GM18520 (cell line): ENCODE measurements around the gene MEP1B.
A peak's percentile ranks its signal among the peaks of the same experiment; 100 is the strongest.
"Not testable (repeated sequence)": the region's sequence is repeated elsewhere in the genome, so short reads cannot be mapped to it uniquely, and the experiment has no call there.

Experiments
- ATAC-seq: cut with Tn5 transposase; IDR thresholded peaks from one replicate; pipeline ENCODE4 v1.9.1; 2021; ENCODE audit not compliant: unreplicated experiment

Gene MEP1B

DNA sequence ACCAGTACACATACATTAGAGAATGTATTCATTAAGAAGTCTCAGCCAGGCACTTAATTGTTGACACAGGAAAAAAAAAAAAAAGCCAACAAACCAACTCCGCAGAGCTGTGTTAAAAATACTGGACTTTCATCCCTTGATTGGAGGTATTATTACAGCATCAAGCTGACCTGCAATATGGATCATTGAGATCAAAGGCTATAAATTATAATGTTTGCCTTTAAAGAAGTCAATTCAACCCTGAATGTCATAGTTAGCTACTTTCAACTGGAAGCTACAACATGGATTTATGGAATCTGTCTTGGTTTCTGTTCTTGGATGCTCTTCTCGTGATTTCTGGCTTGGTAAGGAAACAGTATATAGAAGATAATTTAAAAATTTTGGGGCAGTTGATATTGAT is at the start of gene MEP1B:
Gene MEP1B (plus strand): TSS at position 250 of the 400 bp plus-strand sequence. CDS start 32 bp downstream, at position 282.
- no peak for ATAC-seq

DNA sequence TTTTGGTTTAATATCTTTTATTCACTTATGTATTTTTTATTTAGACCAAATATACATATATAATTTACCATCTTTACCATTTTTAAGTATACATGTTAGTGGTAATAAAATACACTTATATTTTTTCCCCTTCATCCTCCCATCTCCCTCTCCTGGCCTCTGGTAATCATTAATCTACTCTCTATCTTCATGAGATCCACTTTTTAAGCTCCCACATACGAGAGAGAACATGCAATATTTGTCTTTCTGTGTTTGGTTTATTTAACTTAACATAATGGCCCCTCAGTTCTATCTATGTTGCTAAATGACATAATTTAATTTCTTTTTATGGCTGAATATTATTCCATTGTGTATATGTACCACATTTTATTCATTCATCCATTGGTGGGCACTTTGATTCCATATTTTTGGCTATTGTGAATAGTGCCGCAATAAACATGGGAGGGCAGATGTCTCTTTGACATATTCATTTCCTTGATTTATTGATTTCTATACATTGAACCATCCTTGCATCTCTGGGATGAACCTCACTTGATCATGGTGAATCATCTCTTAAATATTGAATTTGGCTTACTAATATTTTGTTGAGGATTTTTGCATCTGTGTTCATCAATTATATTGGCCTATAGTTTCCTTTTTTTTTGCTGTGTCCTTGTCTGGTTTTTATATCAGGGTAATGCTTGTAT is 41.5 kb upstream of the MEP1B start:
- ATAC-seq: no peak

DNA sequence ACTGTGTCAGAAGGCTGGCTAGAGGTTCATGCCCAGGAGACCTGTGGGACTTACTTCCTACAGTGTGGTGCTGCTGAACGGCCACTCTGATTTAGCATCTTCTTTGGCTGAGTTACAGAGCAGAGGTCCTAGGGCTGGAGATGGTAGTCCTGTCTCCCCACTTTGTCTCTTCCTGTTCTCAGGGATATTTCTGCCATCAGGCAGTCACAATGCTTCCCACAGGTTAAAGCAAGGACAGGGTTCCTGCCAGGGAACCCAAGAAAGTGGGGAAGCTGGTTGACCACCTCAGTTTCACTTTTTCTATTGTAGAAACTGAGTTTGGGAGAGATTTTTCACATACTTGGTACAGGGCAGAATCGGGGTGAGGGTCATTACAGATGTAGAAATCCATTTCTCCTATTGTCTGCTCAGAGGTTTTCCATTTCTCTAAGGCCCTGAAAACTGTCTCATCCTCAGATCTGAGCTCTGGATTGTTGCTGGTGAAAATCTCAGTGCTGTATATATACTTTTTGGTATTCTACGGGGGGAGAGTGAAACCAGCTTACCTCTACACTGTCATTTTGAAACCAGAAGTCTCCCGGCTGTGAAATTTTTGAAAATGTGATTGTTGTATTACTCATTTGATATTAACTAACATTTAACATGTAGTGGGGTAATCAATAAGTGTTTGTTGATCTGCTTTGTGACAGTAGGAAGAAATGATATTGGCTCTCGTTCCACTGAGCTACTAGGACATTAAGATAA is 37.0 kb upstream of the MEP1B start:
- ATAC-seq: peak; percentile 87

DNA sequence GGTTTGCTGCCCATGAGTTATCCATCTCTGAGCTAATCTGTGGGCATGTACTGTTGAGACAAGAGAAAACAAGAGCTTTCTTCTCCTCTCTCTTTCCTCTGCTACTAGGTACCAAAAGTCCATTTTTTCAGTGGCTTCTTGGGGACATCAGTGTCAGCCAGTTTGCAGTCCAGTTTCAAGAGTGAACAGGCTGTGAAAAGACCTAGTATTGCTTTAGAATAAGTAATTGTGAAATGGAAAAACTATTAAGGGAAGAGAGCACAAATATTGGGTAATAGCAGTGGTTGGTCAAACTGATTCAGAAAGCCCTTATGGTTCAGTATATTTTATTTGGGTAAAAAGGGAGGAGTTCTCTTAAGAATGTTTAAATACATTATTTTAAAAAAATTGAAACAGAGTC is 33.0 kb upstream of the MEP1B start:
- ATAC-seq: no peak

DNA sequence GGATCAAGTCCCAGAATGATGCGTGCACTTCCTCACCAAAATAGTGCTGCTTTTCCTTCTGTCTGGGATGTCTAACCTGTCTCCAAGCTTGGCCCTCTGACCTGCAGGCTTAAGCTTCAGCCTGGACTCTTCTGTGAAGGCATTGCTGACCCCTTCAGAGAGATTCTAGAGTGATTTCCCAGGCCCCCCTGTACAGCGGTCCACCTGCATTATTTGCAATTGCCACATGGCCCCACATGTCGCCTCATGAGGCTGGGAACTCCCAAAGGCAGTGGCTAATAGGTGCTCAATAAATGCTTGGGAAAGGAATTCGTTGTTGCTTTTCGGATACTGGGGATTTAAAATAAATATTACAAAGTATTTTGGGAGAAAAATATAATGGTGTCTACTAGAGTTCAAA is 32.3 kb upstream of the MEP1B start:
- ATAC-seq: no peak

DNA sequence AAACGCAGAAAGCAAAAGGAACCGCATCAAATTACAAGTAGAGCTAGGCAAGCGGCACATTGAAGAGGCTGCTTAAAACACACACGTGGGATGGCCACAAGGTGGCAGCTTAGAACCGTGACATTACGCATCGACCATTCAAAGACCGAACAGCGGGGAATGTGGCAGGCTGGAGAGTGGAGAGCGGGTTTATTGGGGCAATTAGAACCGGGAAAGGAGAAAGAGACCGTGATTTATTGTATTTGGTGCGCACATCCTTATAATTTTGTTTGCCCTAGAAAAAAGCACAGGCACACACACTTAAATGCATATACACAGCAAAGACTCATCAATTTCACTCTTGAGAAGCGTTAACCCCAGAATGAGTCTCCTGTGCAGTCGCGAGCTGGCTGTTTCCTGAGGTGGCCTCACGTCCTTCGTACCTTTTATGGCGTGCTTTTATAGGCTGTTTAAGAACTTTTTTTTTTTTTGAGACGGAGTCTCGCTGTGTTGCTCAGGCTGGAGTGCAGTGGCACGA is 31.7 kb upstream of the MEP1B start:
- ATAC-seq: peak; percentile 85

DNA sequence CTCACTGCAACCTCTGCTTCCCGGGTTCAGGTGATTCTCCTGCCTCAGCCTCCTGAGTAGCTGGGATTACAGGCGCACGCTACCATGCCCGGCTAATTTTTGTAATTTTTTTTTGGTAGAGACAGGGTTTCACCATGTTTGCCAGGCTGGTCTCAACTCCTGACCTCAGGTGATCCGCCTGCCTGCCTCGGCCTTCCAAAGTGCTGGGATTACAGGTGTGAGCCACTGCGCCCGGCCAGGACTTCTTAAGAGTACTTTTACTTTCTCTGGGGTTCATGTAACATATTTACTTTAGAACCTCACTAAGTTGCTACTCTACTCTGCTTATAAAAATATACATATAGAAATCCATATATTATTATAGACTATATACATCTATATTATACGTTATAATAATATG is 31.2 kb upstream of the MEP1B start:
- ATAC-seq: not testable (repeated sequence)

DNA sequence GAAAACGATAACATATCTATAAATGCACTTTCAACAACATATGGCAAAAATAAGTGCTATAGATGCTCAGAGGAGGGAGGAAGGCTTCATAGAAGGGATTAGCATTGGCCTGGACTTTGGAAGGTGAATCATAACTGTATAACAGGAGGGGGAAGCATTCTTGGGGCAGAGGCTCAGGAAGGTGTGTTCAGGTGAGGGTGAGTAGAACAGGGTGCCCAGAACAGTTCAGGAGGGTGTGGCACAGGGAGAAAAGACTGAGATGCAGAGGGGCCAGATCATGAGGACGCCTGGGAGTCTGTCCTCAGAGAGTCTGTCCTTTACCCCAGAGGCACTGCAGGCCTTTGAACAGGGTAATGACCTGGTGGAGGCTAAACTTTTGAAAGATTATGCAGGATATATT is 29.3 kb upstream of the MEP1B start:
- ATAC-seq: no peak

DNA sequence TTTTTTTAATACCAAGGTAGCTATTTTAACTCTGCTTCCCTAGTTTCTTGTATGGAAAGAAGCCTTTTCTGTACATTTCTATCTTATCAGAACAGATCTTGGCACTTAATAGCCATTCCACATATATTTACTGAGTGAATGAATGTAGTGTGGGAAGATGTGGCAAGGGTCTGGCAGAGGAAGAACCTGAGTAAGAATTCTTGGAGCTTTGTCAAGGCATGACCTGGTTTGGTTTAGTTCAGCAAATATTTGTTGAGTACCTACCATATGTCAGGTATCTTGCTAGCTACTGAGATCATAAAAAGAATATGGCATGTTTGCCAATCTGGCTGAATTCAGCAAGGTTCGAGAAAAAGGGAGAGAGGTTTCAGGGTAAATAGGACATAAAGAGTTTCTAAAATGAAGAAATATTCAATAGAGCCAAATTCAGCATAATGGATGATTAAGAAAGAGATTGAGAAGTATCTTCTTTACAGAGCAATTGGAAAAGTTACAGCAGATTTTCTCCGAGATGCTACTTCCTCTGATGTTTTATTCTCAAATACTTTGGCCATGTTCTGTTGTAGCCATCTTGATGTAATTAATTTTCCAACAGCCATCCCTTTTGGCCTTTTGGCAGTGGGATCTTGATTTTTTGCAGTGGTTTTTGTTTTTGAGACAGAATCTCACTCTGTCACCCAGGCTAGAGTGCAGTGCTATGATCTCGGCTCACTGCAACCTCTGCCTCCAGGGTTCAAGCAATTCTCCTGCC is 21.7 kb upstream of the MEP1B start:
- ATAC-seq: no peak

DNA sequence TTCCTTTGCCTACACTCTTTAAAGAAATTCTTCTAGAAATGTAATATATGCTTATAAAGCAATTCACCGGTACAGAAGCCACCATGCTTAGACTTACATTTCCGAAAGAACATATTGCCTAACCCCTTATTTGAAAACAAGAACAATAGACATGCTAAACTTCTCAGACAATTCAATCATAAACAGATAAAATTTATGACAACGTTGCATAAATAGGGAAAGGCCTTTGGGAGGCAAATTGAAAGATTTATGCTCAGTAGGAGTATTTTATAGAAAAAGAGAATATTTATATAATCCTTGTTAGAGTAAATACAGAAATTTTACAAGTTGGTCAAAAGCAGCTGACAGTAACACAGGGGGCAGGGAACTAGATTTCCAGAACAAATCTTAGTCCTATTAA is 16.2 kb upstream of the MEP1B start:
- ATAC-seq: no peak

DNA sequence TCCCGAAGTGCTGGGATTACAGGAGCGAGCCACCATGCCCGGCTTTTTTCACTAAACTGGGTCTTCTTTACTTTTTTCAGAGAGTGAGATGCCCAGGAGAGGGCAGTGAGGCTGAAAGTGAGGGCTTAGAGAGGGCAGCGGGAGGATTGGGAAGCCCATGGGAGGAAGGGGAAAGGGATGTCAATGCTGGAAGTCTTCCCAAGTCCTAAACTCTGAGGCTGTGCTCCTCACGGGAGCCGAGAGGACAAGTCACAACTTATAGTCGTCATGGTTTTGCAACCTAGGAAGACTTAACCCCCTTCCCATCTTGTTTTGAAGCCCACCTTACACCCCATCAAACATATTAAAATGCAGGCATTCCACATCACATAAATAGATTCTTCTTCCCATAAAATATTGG is 15.1 kb upstream of the MEP1B start:
- no peak for ATAC-seq

DNA sequence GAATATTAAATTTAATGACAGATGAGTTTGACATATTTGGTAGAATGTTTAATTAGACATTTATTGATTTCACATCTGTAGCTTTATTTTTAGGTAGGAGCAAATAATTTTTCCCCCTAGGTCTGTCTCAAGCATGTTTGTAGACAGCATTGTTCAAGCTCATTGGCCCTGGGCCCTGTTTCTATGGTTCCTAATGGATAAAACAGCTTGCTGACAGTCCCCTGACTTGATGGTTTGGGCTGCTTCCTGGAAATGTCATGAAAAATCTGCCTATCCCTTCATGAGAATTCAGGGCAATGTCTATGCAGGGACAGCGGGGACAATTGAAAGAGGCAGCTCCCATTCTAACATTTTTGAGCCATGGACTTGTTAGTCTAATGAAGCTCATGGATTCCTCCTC is 14.6 kb upstream of the MEP1B start:
- ATAC-seq: no peak

DNA sequence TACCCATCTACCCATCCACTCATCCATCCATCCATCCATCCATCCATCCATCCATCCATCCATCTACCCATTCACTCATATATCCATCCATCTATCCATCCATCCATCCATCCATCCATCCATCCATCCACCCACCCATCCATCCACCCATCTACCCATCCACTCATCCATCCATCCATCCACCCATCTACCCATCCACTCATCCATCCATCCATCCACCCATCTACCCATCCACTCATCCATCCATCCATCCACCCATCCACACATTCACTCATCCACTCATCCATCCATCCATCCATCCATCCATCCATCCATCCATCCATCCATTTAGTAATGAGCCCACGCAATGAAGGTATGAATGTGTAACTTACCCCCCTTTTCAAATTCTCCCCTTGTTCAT is 13.1 kb upstream of the MEP1B start:
- not testable (repeated sequence) for ATAC-seq

DNA sequence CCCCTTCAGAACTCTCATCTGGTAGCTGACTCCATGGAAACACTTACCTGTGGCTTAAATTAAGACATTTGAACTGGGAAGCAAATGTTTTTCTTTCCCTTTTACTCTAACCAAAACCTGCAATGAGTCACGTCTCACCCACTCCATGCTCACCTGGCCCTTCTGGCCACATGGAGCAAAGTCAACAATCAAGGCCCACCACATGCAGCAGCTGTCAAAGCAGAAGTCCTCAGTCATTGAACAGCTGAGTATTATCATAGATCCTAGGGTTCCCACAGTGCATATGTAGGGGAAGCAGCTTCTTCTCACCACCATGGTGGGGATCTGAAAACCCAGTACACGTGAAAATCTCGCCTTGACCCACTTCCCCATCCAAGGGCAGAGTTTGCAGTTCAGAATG is 12.3 kb upstream of the MEP1B start:
- no peak for ATAC-seq

DNA sequence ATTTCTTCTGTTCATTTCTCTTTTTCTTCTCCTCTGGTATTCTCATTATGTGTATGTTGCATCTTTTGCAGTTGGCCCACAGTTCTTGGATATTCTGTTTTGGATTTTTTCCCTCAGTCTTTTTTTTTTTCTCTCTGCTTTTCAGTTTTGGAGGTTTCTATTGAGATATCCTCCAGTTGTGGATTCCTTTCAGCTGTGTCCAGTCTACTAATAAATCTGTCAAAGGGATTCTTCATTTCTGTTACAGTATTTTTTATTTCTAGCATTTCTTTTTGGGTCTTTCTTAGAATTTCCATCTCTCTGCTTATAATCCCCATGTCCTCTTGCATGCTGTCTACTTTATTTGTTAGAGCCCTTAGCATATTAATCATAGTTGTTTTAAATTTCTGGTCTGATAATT is 6.3 kb upstream of the MEP1B start:
- ATAC-seq: no peak

DNA sequence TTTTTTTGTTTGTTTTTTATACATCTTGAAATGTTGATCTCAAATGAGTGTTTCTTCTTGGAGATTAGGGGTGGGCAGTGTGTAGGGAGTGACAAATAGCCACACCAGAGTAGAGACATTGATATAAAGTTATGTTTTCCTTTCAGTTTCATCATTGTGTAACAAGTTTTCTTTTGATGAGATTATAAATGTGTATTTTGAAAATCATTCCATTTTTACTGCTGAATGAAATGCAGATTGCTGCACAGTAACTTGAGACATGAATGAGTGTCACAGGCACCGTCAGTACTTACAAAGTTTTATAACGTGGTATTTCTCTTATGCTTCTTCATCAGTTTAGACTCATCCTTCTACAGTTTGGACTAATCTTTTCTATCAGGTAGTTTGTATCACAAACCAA is 370 bp downstream of the MEP1B start:
- ATAC-seq: no peak

DNA sequence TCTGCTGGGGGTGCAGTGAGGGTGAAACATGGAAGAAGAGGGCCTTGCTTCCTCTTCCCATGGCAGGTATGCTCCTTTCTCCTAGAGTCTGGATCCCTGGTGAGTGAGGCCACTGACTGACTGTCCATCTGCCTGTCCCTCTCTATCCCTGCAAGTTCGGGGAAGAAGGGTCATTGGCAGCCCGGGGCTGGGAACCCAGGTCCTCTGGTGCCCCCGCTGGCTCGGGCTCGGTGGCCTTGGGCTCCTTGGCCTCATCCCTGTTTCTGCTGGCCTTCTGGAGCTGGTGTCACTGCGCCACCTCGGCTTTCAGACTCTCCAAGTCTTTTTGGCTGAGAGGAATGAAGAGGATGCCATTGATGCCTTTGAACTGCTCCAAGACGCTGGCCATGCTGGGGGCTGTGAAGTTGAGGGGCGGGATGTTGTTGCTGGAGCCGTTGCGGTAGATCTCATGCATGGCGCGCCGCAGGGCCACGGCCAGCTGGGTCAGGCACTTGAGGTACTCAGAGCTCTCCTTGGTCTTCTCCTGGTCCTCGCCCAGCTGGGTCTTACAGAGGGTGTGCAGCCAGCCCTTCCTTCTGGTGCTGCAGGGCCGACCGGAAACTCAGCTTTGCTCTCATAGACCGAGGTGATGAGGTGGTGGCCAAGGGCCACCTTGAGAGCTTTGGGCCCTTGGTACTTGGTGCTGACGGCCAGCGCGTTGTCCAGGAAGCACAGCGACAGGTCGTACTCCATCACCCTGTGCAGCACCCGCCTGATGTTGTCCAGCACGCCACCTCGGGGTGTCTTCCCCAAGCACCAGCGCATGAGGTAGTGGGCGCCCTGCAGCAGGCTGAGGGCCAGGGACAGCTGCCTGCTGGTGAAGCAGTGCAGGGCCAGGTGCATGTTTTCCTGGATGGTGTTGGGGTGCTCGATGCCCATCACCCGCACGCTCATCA is 6.3 kb downstream of the MEP1B start:
- no peak for ATAC-seq

DNA sequence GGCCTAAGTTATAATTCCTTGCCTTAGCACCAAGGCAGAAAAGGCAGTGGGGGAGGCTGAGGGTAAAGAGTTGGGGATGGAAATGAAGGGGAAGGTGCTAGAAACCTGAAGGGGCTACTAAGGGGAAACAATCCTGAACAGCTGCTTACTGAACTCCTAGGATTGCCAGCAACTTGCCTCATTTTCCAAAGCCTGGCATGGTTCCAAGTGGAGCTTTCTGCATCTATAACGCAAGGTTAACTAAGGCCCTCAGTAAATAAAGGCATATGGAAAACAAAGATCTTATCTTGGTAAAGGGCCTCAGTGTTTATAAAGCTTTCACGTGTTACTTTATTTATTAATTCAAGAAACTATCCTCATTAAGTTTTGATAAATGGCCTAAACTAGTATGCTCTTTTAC is 10.9 kb downstream of the MEP1B start:
- no peak for ATAC-seq

DNA sequence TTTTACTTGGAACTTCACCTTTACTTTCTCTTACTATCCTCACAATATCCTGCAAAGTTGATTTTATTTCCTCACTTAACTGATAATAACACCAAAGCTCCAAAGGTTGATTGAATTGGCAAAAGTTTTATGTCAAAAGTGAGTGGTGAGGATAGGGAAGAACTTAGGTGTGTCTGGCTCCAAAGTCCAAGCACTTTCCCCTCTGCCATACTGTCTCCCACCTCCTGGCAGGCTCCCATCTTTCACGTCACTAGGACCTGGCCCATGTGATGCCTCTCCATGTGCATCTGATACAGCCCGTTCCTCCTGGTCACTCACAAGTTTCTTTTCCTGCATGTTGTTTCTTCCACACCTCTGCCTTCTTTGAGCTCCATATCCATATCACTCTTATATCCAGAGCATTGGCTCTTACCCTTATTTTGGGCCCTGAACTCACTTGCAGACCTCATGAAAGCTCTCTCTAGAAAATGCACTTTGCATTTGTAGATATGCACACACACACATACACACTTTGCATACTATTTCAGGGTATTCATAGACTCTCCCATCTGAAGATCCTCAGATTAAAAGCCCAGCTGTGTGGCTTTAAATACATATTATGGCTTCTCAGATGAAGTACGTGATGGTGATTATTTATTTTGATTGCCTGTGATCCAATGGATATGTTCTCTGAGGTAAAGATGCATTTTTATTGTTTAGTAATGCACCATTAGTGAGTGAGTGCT is 12.3 kb downstream of the MEP1B start:
- no peak for ATAC-seq

DNA sequence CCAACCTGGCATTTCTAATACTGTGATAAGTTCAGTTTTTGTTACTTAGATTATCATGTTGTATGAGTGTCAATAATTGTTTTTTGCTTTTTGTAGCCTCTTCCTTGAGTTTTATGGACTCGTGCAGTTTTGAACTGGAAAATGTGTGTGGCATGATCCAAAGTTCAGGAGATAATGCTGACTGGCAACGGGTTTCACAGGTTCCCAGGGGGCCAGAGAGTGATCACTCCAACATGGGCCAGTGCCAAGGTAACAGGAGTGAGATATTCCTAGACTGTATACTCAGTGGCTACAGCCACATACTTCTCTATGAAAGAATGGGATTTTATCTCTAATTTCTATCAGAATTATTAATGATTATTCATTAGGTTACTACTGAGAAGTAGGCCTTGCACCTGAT is 18.2 kb downstream of the MEP1B start:
- ATAC-seq: no peak
